ENCODE results near the gene INA. TPM values are rescaled to one million over a fixed set of nuclear protein-coding genes. Genes with fewer than 3 reads are reported as not detected.

The INA gene
- total and polyA plus RNA-seq, 4 donors: 0.04 to 0.31 (median 0.11) TPM

- no peak overlapping the region for H3K27ac ChIP-seq (ENCODE audit: low read depth in 1 of 2, low read length in 1 of 2)
- H3K4me3 ChIP-seq: no peak overlapping the region
- no peak for ATAC-seq (ENCODE audit: insufficient read depth, low FRiP score)
- H3K36me3 ChIP-seq (ENCODE audit: control insufficient read depth in 4 of 4, insufficient read depth in 4 of 4, low read length in 4 of 4): no peaks in the 10 kb centered on the region
- peaks cover 2 to 14% (median 12%) of the 10 kb centered on the region in 3 donors for H3K27me3 ChIP-seq (ENCODE audit: control insufficient read depth in 3 of 3, insufficient read depth in 3 of 3, low read length in 2 of 3)
- H3K9ac ChIP-seq (ENCODE audit: insufficient read depth in 1 of 2, low read length in 2 of 2): no peak overlapping the region
- WGBS, 2 donors: 40 to 60% methylated on average over 11 of the region's 11 CpGs
- DNase-seq: peak; percentile 29 to 83 (median 54)
- no peaks in the 10 kb centered on the region for H3K9me3 ChIP-seq (ENCODE audit: control insufficient read depth in 4 of 4, insufficient read depth in 3 of 4, low read length in 3 of 4)
- no peaks in the 10 kb centered on the region for H3K4me1 ChIP-seq (ENCODE audit: control insufficient read depth in 5 of 5, insufficient read depth in 5 of 5, low read length in 5 of 5)
- no peak for TF ChIP-seq CTCF (IDR thresholded peaks at IDR 0.05; ENCODE audit: control extremely low read depth, extremely low read depth)
These were observed 7.2 kb downstream of the INA start for GRCh38 chr10:103284170-103284569.

GRCh38 chr10:103287992-103288391 is 11.1 kb downstream of the INA start:
- ATAC-seq (ENCODE audit: insufficient read depth, low FRiP score): no peak
- Histone ChIP-seq H3K27ac (ENCODE audit: low read depth in 1 of 2, low read length in 1 of 2) (no peak overlapping the region), H3K4me3 (no peak overlapping the region), H3K9ac (ENCODE audit: insufficient read depth in 1 of 2, low read length in 2 of 2) (no peak overlapping the region), H3K27me3 (ENCODE audit: control insufficient read depth in 3 of 3, insufficient read depth in 3 of 3, low read length in 2 of 3) (peaks cover 0 to 10% (median 7%) of the 10 kb centered on the region in 3 donors), H3K4me1 (ENCODE audit: control insufficient read depth in 5 of 5, insufficient read depth in 5 of 5, low read length in 5 of 5) (no peaks in the 10 kb centered on the region), H3K36me3 (ENCODE audit: control insufficient read depth in 4 of 4, insufficient read depth in 4 of 4, low read length in 4 of 4) (no peaks in the 10 kb centered on the region), H3K9me3 (ENCODE audit: control insufficient read depth in 4 of 4, insufficient read depth in 3 of 4, low read length in 3 of 4) (peaks cover 0 to 2% (median 0%) of the 10 kb centered on the region in 4 donors)
- TF ChIP-seq CTCF (IDR thresholded peaks at IDR 0.05; ENCODE audit: control extremely low read depth, extremely low read depth): no peak
- no peak for DNase-seq
- WGBS, 2 donors: 82% methylated on average over 5 of the region's 5 CpGs

- H3K4me1 ChIP-seq (ENCODE audit: control insufficient read depth in 5 of 5, insufficient read depth in 5 of 5, low read length in 5 of 5): no peaks in the 10 kb centered on the region
- 79 to 85% methylated on average over 4 of the region's 4 CpGs for WGBS, 2 donors
- no peak overlapping the region for H3K27ac ChIP-seq (ENCODE audit: low read depth in 1 of 2, low read length in 1 of 2)
- peaks cover 0 to 2% (median 0%) of the 10 kb centered on the region in 4 donors for H3K9me3 ChIP-seq (ENCODE audit: control insufficient read depth in 4 of 4, insufficient read depth in 3 of 4, low read length in 3 of 4)
- H3K27me3 ChIP-seq (ENCODE audit: control insufficient read depth in 3 of 3, insufficient read depth in 3 of 3, low read length in 2 of 3): peaks cover 0 to 12% (median 7%) of the 10 kb centered on the region in 3 donors
- no peak for DNase-seq
- no peak overlapping the region for H3K4me3 ChIP-seq
- no peak for TF ChIP-seq CTCF (IDR thresholded peaks at IDR 0.05; ENCODE audit: control extremely low read depth, extremely low read depth)
- no peak overlapping the region for H3K9ac ChIP-seq (ENCODE audit: insufficient read depth in 1 of 2, low read length in 2 of 2)
- H3K36me3 ChIP-seq (ENCODE audit: control insufficient read depth in 4 of 4, insufficient read depth in 4 of 4, low read length in 4 of 4): no peaks in the 10 kb centered on the region
- no peak for ATAC-seq (ENCODE audit: insufficient read depth, low FRiP score)
These were observed 14.7 kb downstream of the INA start for GRCh38 chr10:103291588-103291987.

Measured in lung (tissue), 12 donors.